ENCODE results near the gene PAPPA2. TPM values are rescaled to one million over a fixed set of nuclear protein-coding genes. Genes with fewer than 3 reads are reported as not detected.

PAPPA2 gene
- total RNA-seq, 2 experiments from 2014 or later, result 0.19 TPM; not detected in 1

DNA sequence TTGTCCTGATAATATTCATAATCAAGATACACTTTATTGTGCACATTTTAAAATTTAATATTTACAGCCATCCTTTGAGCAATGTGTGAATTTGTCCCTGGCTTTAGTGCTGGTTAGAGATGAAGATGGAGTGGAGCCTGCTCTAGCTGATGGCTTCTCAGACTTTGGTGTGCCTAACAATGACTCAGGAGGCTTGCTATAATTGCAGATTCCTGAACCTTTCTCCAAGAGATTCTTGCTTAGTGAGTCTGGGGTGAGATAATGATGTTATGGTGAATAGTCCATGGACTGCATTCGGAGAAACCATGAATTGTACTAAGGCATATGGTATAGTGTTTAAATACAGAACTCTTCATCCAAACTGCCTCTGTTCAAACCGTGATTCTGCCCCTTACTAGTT lies 307.1 kb downstream of the PAPPA2 start:
- ChIA-PET POLR2A (no interaction called here), CTCF (ENCODE audit: unreplicated experiment) (no interaction called here)
- Histone ChIP-seq H3K9me3 (ENCODE audit: low read length) (no peaks in the 10 kb centered on the region), H3K4me2 (ENCODE audit: low read length) (no peak overlapping the region), H3K27ac (ENCODE audit: low read depth, low read length, poor library complexity, severe bottlenecking) (no peak overlapping the region), H3K36me3 (ENCODE audit: insufficient read depth, low read length) (no peaks in the 10 kb centered on the region), H2AFZ (ENCODE audit: low read length) (no peak overlapping the region), H3K9me2 (ENCODE audit: insufficient read depth, low read length) (no peaks in the 10 kb centered on the region), H3K4me3 (ENCODE audit: low read depth, low read length, poor library complexity, severe bottlenecking) (no peak overlapping the region), H3K79me2 (ENCODE audit: insufficient read depth, low read depth, low read length) (no peaks in the 10 kb centered on the region), H3K4me1 (ENCODE audit: insufficient read depth, low read length, poor library complexity, severe bottlenecking) (no peaks in the 10 kb centered on the region), H4K20me1 (ENCODE audit: insufficient read depth, low read length) (no peaks in the 10 kb centered on the region)
- TF ChIP-seq, protein P1, sequence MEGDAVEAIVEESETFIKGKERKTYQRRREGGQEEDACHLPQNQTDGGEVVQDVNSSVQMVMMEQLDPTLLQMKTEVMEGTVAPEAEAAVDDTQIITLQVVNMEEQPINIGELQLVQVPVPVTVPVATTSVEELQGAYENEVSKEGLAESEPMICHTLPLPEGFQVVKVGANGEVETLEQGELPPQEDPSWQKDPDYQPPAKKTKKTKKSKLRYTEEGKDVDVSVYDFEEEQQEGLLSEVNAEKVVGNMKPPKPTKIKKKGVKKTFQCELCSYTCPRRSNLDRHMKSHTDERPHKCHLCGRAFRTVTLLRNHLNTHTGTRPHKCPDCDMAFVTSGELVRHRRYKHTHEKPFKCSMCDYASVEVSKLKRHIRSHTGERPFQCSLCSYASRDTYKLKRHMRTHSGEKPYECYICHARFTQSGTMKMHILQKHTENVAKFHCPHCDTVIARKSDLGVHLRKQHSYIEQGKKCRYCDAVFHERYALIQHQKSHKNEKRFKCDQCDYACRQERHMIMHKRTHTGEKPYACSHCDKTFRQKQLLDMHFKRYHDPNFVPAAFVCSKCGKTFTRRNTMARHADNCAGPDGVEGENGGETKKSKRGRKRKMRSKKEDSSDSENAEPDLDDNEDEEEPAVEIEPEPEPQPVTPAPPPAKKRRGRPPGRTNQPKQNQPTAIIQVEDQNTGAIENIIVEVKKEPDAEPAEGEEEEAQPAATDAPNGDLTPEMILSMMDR (conservative IDR thresholded peaks at IDR 0.05; ENCODE audit: low read length), result no peak
- TF ChIP-seq EZH2phosphoT487 (IDR thresholded peaks at IDR 0.05; ENCODE audit: borderline replicate concordance, low read depth, low read length), result no peak
- intact Hi-C loops (cut with micrococcal nuclease; ENCODE audit: unreplicated experiment), result no loop called here
- no peak for DNase-seq (ENCODE audit: low spot score)
- BruUV-seq (replicated peaks), result no TSS peak

- TF ChIP-seq EZH2phosphoT487 (IDR thresholded peaks at IDR 0.05; ENCODE audit: borderline replicate concordance, low read depth, low read length), result no peak
- TF ChIP-seq, protein P1 (conservative IDR thresholded peaks at IDR 0.05; ENCODE audit: low read length), result no peak
These were observed 310.1 kb downstream of the PAPPA2 start for GRCh38 chr1:176773038-176773437.

DNA sequence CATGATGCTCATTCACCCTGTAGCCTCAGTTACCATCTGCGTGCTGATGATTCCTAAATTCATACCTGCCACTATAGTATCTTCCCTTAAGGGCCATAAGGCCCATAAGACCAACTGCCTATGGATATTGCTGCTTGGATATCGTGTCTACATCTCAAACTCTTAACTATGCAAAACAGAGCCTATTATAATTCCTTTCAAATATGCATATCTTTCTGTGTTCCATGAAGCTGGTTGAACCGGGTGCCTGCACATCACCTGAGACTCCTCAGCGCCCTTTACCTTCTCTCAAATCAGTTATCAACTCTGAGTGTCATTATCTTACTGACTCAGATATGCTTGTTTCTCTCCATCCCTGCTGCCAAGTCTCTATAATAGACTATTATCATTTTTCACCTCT lies 311.2 kb downstream of the PAPPA2 start:
- H3K4me3 ChIP-seq (ENCODE audit: low read depth, low read length, poor library complexity, severe bottlenecking), result no peak overlapping the region
- no peak overlapping the region for H3K27ac ChIP-seq (ENCODE audit: low read depth, low read length, poor library complexity, severe bottlenecking)
- H2AFZ ChIP-seq (ENCODE audit: low read length), result no peak overlapping the region
- H3K4me2 ChIP-seq (ENCODE audit: low read length), result no peak overlapping the region
- POLR2A ChIA-PET, result no interaction called here
- no peaks in the 10 kb centered on the region for H4K20me1 ChIP-seq (ENCODE audit: insufficient read depth, low read length)
- H3K79me2 ChIP-seq (ENCODE audit: insufficient read depth, low read depth, low read length), result no peaks in the 10 kb centered on the region
- TF ChIP-seq EZH2phosphoT487 (IDR thresholded peaks at IDR 0.05; ENCODE audit: borderline replicate concordance, low read depth, low read length), result no peak
- no peak for DNase-seq (ENCODE audit: low spot score)
- intact Hi-C loops (cut with micrococcal nuclease; ENCODE audit: unreplicated experiment), result no loop called here
- H3K9me3 ChIP-seq (ENCODE audit: low read length), result no peaks in the 10 kb centered on the region
- H3K9me2 ChIP-seq (ENCODE audit: insufficient read depth, low read length), result no peaks in the 10 kb centered on the region
- BruUV-seq (replicated peaks), result no TSS peak
- no peaks in the 10 kb centered on the region for H3K4me1 ChIP-seq (ENCODE audit: insufficient read depth, low read length, poor library complexity, severe bottlenecking)
- H3K36me3 ChIP-seq (ENCODE audit: insufficient read depth, low read length), result no peaks in the 10 kb centered on the region
- CTCF ChIA-PET (ENCODE audit: unreplicated experiment), result no interaction called here

More at GRCh38 chr1:176773038-176773437, 310.1 kb downstream of the PAPPA2 start:
- BruUV-seq (replicated peaks), result no TSS peak
- Histone ChIP-seq H4K20me1 (ENCODE audit: insufficient read depth, low read length) (no peaks in the 10 kb centered on the region), H3K4me2 (ENCODE audit: low read length) (no peak overlapping the region), H2AFZ (ENCODE audit: low read length) (no peak overlapping the region), H3K36me3 (ENCODE audit: insufficient read depth, low read length) (no peaks in the 10 kb centered on the region), H3K79me2 (ENCODE audit: insufficient read depth, low read depth, low read length) (no peaks in the 10 kb centered on the region), H3K9me3 (ENCODE audit: low read length) (no peaks in the 10 kb centered on the region), H3K9me2 (ENCODE audit: insufficient read depth, low read length) (no peaks in the 10 kb centered on the region), H3K4me3 (ENCODE audit: low read depth, low read length, poor library complexity, severe bottlenecking) (no peak overlapping the region), H3K4me1 (ENCODE audit: insufficient read depth, low read length, poor library complexity, severe bottlenecking) (no peaks in the 10 kb centered on the region), H3K27ac (ENCODE audit: low read depth, low read length, poor library complexity, severe bottlenecking) (no peak overlapping the region)
- no peak for DNase-seq (ENCODE audit: low spot score)
- CTCF ChIA-PET (ENCODE audit: unreplicated experiment), result no interaction called here
- intact Hi-C loops (cut with micrococcal nuclease; ENCODE audit: unreplicated experiment), result no loop called here
- POLR2A ChIA-PET, result interaction anchor here (2.3 kb wide), 1 partner anchor 14 kb away, joined by 5 read pairs; no protein-coding TSS in a partner anchor

All from OCI-LY7 (cell line).